Natural killer cell treated with Interleukin-12 subunit alpha and Interleukin-12 subunit beta and Interleukin-15 and Interleukin-18, amount 100 ng/mL, for 72 hours (primary cell): Measurements from ENCODE around the gene DNMT3L. TPM values are rescaled to one million over a fixed set of nuclear protein-coding genes. Genes with fewer than 3 reads are reported as not detected.
A peak's percentile ranks its signal among the peaks of the same experiment; 100 is the strongest.

Source experiments
- ATAC-seq, 2 donors: fragments of 150-1000 bp; cut with Tn5 transposase in 1 of 2; sonication (Bioruptor Pico), chemical (Tn5 transposase) in 1 of 2; 2 replicates each; pipeline ENCODE4 v1.10.0; 2021
- DNase-seq: peaks from one replicate; pipeline ENCODE4 v3.0.0; 2022; ENCODE audit warnings: low spot score
- H3K27ac Mint-ChIP-seq, 2 donors: 1 replicate in 1 of 2; 2 replicates in 1 of 2; pipeline ENCODE4 v1.8.0; 2022; ENCODE audit warnings: mixed read lengths in 2 of 2, mild to moderate bottlenecking in 1 of 2, moderate library complexity in 1 of 2
- H3K27me3 Mint-ChIP-seq, 2 donors: 1 replicate in 1 of 2; 2 replicates in 1 of 2; pipeline ENCODE4 v1.8.0; 2022; ENCODE audit warnings: mixed read lengths in 2 of 2
- H3K36me3 Mint-ChIP-seq: one replicate; pipeline ENCODE4 v1.8.0; 2022; ENCODE audit warnings: mixed read lengths
- H3K4me1 Mint-ChIP-seq, 2 donors: 1 replicate in 1 of 2; 2 replicates in 1 of 2; pipeline ENCODE4 v1.8.0; 2022; ENCODE audit warnings: low read depth in 2 of 2, mixed read lengths in 2 of 2, mild to moderate bottlenecking in 1 of 2
- H3K4me3 Mint-ChIP-seq: one replicate; pipeline ENCODE4 v1.8.0; 2022; ENCODE audit warnings: mixed read lengths
- H3K9me3 Mint-ChIP-seq: 2 replicates; pipeline ENCODE4 v1.8.0; 2022; ENCODE audit warnings: mixed read lengths
- total RNA-seq, 2 donors: library from RNA; stranded (reverse); gene quantifications; one replicate each; pipeline ENCODE4 v1.2.3, GENCODE V29; 2022

The DNMT3L gene
- total RNA-seq, 2 donors from 2014 or later: not detected

DNA sequence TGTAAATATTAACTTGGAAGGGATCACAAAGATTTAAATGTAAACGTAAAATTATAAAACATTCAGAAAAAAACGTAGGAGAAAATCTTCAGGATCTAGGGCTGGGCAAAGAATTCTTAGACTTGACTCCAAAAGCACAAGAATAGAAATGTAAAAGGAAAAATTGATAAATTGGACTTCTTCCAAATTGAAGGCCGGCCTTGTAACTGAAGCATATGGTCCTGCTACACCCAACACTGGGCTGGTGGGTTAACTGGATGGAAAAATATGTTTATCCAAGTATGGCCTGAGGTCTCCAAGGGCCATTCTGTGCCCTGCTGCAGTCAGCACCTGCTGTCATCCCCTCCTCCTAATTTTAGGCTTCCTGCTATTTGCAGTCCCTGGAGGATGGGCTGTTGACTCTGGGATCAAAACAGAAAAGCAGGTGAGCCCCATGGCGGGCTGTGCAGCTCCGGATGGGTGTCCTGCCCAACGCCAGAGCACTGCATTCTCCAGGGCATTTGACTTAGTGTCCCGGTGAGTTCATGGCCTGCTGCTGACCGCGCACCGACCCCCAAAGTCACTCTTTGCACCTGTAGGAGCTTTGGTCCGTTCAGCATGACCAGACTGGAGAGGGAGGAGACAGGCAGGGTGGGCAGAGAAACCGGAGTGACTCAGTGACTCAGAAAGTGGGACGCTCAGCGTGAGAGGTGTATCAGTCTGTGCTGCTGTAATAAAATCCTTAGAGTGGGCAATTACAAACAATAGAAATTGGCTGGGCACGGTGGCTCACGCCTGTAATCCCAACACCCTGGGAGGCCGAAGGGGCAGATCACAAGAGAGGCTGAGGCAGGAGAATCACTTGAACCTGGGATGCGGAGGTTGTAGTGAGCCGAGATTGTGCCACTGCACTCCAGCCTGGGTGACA is 17.9 kb upstream of the DNMT3L start:
- DNase-seq: no peak
- Mint-ChIP-seq H3K9me3 (no peaks in the 10 kb centered on the region), H3K36me3 (no peaks in the 10 kb centered on the region)

DNA sequence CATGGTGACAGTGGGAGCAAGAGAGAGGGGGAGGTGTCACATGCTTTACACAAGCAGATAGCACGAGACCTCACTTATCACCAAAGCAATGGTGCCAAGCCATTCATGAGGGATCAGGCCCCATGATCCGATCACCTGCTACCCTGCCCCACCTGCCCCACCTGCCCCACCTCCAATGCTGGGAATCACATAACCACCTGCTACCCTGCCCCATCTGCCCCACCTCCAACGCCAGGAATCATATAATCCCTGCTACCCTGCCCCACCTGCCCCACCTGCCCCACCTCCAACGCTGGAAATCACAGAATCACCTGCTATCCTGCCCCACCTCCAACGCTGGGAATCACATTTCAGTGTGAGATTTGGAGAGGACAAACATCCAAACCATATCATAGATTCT is 13.3 kb upstream of the DNMT3L start:
- Mint-ChIP-seq H3K27ac (no peak overlapping the region), H3K4me3 (no peak overlapping the region), H3K36me3 (no peaks in the 10 kb centered on the region), H3K9me3 (no peaks in the 10 kb centered on the region), H3K27me3 (peaks cover 0 to 3% of the 10 kb centered on the region in 2 donors), H3K4me1 (no peaks in the 10 kb centered on the region)
- ATAC-seq (peak in 1 of 2 donors; percentile 20), DNase-seq (no peak)

More for the DNA sequence above, 17.9 kb upstream of the DNMT3L start:
- no peak overlapping the region for H3K4me3 Mint-ChIP-seq
- H3K4me1 Mint-ChIP-seq: no peaks in the 10 kb centered on the region
- peaks cover 0 to 3% of the 10 kb centered on the region in 2 donors for H3K27me3 Mint-ChIP-seq
- no peak overlapping the region for H3K27ac Mint-ChIP-seq
- no peak for ATAC-seq

- Mint-ChIP-seq H3K4me3 (no peak overlapping the region), H3K9me3 (no peaks in the 10 kb centered on the region), H3K36me3 (no peaks in the 10 kb centered on the region), H3K27ac (no peak overlapping the region), H3K27me3 (peaks cover 3 to 5% of the 10 kb centered on the region in 2 donors), H3K4me1 (no peaks in the 10 kb centered on the region)
- ATAC-seq: no peak
- no peak for DNase-seq
These were observed 11.3 kb upstream of the DNMT3L start for GRCh38 chr21:44273046-44273445.

- Mint-ChIP-seq H3K4me1 (no peaks in the 10 kb centered on the region), H3K27ac (no peak overlapping the region), H3K9me3 (no peaks in the 10 kb centered on the region), H3K4me3 (no peak overlapping the region), H3K36me3 (no peaks in the 10 kb centered on the region), H3K27me3 (peaks cover 3 to 5% of the 10 kb centered on the region in 2 donors)
- DNase-seq (no peak), ATAC-seq (peak; percentile 9 to 15)
These were observed 10.7 kb upstream of the DNMT3L start for GRCh38 chr21:44272284-44272858.

DNA sequence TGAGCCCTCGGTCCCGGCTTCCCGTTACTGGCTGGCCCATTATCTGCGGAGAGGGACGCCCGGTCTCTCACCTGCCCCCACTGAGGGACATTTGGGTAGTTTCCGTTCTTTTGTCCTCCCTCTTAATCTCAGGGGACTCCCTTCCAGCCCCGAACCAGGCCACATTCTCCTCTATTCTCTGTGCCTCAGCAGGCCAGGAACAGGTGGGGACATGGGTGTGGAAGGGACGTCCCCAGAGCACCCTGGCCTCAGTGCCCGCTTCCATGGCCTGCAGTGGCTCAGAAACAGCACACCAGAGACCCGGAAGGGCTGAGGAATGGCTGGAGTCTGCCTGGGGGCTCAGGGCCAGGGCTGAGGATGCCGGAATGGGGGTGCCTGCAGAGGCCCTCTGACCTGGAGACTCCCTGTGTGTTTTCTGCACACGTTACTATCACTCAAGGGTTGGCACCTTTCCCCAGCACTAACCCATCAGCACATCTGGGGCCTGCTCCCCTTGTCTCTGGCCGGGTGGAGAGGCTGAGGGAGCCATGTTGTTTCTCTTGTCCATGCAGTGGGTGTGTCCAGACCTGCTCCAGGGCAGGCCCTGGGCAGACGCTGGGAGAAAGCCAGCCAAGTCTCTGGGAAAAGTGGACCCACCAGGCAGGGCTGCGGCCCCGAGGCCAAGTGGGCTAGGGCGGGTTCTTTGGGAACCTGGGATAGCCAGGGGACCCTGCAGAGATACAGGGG is 10.0 kb upstream of the DNMT3L start:
- Mint-ChIP-seq H3K27ac (no peak overlapping the region), H3K36me3 (no peaks in the 10 kb centered on the region), H3K4me1 (no peaks in the 10 kb centered on the region)

DNA sequence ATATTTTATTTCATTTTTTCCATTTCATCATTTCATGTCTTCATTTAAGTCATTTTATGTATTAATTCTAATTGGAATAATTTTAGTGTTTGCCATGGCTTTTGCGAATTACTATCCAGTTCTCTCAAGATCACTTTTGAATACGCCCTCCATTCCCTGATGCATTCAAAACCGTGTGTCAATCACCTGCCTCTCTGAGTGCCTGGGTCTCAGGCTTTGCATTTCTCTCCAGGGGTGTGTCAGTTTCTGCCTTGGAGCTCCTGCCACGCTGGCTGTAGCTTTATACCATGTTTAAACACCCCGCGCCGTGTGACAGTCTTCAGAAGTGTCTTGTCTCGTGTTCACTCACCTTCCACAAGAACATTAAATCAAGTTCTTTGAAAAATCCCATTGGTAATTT is 7.4 kb upstream of the DNMT3L start:
- H3K4me3 Mint-ChIP-seq: no peak overlapping the region
- H3K27me3 Mint-ChIP-seq: peaks cover 0 to 5% of the 10 kb centered on the region in 2 donors
- H3K27ac Mint-ChIP-seq: no peak overlapping the region
- H3K9me3 Mint-ChIP-seq: no peaks in the 10 kb centered on the region
- ATAC-seq (no peak), DNase-seq (no peak)
- no peaks in the 10 kb centered on the region for H3K36me3 Mint-ChIP-seq
- H3K4me1 Mint-ChIP-seq: no peaks in the 10 kb centered on the region

More for the DNA sequence above, 10.0 kb upstream of the DNMT3L start:
- H3K9me3 Mint-ChIP-seq: no peaks in the 10 kb centered on the region
- peaks cover 3 to 5% of the 10 kb centered on the region in 2 donors for H3K27me3 Mint-ChIP-seq
- H3K4me3 Mint-ChIP-seq: no peak overlapping the region
- no peak for DNase-seq
- no peak for ATAC-seq

- Mint-ChIP-seq H3K36me3 (no peaks in the 10 kb centered on the region), H3K27ac (no peak overlapping the region), H3K9me3 (no peaks in the 10 kb centered on the region), H3K27me3 (peaks cover 0 to 5% of the 10 kb centered on the region in 2 donors), H3K4me3 (no peak overlapping the region), H3K4me1 (no peaks in the 10 kb centered on the region)
- DNase-seq: no peak
- ATAC-seq: no peak
These were observed 6.0 kb upstream of the DNMT3L start for GRCh38 chr21:44267655-44268142.

DNA sequence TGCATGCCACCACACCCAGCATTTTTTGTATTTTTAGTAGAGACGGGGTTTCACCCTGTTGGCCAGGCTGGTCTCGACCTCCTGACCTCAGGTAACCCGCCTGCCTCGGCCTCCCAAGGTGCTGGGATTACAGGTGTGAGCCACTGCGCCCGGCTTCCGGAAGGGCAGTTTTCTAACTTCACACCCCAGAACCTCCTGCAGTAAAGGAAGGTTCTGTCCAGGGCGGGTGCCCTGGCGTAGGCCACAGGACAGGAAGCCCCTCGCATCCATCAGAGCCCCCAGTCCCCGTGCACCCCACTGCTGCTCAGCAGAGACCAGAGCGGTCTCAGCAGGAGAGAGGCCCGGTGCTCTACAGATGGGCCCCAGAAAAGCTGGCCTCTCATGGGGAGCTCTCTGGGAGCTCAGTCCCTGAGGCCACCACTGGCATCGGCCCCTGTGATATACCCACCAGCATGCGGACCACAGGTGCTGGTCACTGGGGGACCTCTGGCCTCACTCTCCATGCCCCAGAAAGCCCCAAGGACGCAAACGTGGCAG is 4.1 kb upstream of the DNMT3L start:
- no peaks in the 10 kb centered on the region for H3K36me3 Mint-ChIP-seq
- no peak overlapping the region for H3K4me3 Mint-ChIP-seq
- H3K4me1 Mint-ChIP-seq: no peaks in the 10 kb centered on the region
- ATAC-seq (peak; percentile 11 to 13), DNase-seq (no peak)
- H3K27me3 Mint-ChIP-seq: peaks cover 0 to 5% of the 10 kb centered on the region in 2 donors
- H3K9me3 Mint-ChIP-seq: no peaks in the 10 kb centered on the region
- H3K27ac Mint-ChIP-seq: no peak overlapping the region

DNA sequence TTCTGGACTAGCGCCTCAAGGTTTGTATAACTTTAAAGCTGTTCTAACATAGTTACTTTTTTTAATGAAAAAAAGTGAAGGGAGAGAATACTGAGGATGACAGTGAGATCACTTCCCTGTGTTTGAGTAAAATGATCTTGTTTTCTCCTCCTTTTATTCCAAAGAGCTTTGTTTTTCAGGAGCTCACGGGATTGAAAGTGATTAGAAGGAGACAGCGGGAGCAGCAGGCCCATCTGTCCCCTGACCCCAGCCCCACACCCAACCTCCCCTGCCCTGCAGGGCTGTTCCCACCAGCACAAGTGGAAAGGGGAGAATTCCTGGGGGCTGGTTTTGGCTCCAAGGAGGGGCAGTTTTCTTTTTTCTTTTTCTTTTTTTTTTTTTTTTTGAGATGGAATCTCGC is 2.1 kb upstream of the DNMT3L start:
- Mint-ChIP-seq H3K36me3 (no peaks in the 10 kb centered on the region), H3K4me3 (no peak overlapping the region), H3K4me1 (no peaks in the 10 kb centered on the region), H3K9me3 (no peaks in the 10 kb centered on the region), H3K27me3 (no peaks in the 10 kb centered on the region), H3K27ac (no peak overlapping the region)
- ATAC-seq: no peak
- no peak for DNase-seq

GRCh38 chr21:44263221-44263760 is 1.6 kb upstream of the DNMT3L start:
- Mint-ChIP-seq H3K4me3 (no peak overlapping the region), H3K36me3 (no peaks in the 10 kb centered on the region), H3K9me3 (no peaks in the 10 kb centered on the region), H3K4me1 (no peaks in the 10 kb centered on the region), H3K27ac (no peak overlapping the region), H3K27me3 (no peaks in the 10 kb centered on the region)
- no peak for DNase-seq
- ATAC-seq: peak in 1 of 2 donors; percentile 22

DNA sequence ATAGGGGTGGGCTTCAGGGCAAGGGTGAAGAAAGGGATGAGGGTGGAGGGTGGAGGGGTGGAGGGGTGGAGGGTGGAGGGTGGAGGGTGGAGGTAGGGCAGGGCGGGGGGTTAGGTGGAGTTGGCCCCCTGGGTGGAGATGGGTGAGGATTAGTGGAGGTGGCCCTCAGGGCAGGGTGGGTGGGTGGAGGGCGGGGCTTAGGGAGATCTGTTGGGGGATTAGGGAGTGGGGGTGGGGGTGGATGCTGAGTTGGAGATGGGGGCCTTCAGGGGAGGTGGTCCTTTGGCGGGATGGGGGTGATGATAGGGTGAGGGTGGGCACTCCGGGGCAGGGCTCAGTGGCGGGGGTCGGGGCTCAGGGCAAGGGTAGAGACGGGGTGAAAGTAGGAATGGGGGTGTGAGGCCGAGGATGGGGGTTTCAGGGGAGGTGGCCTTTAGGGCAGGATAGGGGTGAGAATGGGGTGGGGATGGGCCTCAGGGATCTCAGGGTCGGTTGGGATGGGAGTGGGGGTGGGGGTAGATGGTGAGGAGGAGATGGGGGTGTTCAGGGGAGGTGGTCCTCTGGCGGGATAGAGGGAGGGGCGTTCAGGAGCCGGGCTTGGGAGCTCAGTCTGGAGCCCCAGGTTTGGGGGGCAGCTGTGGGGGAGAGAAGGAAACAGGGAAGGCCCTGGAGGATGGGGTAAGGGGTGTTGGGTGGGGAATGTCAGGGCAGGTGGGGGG is 800 bp upstream of the DNMT3L start:
- Mint-ChIP-seq H3K27ac (no peak overlapping the region), H3K27me3 (no peaks in the 10 kb centered on the region), H3K4me1 (no peaks in the 10 kb centered on the region), H3K36me3 (no peaks in the 10 kb centered on the region), H3K4me3 (no peak overlapping the region), H3K9me3 (no peaks in the 10 kb centered on the region)
- DNase-seq (no peak), ATAC-seq (no peak)

- Mint-ChIP-seq H3K4me3 (no peak overlapping the region), H3K4me1 (no peaks in the 10 kb centered on the region), H3K9me3 (no peaks in the 10 kb centered on the region), H3K27me3 (no peaks in the 10 kb centered on the region), H3K36me3 (no peaks in the 10 kb centered on the region), H3K27ac (no peak overlapping the region)
- DNase-seq (no peak), ATAC-seq (no peak)
These were observed 686 bp downstream of the DNMT3L start for GRCh38 chr21:44260791-44261631.
